A673 (cell line): ENCODE measurements around the gene TBL1X.

Experiments used
- CTCF ChIP-seq: fragments of 300-800, 200-600 bp; sonication (generic); conservative IDR thresholded peaks from 2 replicates; pipeline ENCODE4 v1.5.1; 2017; ENCODE audit warnings: low read depth, mild to moderate bottlenecking, antibody characterized with exemption, low read length, moderate library complexity, mixed read lengths
- EZH2 ChIP-seq: fragments of 200-600 bp; sonication (generic); IDR thresholded peaks from 2 replicates; pipeline ENCODE4 v1.6.1; 2017; ENCODE audit warnings: borderline replicate concordance, low read depth, mild to moderate bottlenecking, mixed read lengths, antibody characterized with exemption, low read length; ENCODE audit not compliant: poor library complexity, severe bottlenecking

GRCh38 chrX:9604111-9604907, 139.5 kb downstream of the TBL1X start:
- no peak for TF ChIP-seq CTCF
- no peak for TF ChIP-seq EZH2
